HEK293 (cell line): Measurements from ENCODE around the gene SAMD4A.

Experiments used
- CTCF ChIA-PET: fragments of 350-600 bp; formaldehyde crosslinking; extraction: SDS; loops from one replicate; lab custom pipeline; 2021; ENCODE audit warnings: antibody characterized with exemption; lab: Yijun Ruan, JAX
- POLR2A ChIA-PET: fragments of 300-600 bp; formaldehyde crosslinking; extraction: SDS; loops from one replicate; lab custom pipeline; 2020; ENCODE audit warnings: antibody characterized with exemption, inconsistent platforms; lab: Yijun Ruan, JAX
- H3K27ac ChIP-seq: fragments of 200-500 bp; sonication (Bioruptor generic); 2 replicates; pipeline ENCODE4 v1.5.1; 2014; ENCODE audit warnings: low read depth, low read length, control low read depth, inconsistent platforms; ENCODE audit errors: extremely low read depth
- H3K36me3 ChIP-seq, 2 experiments: fragments of 200-500 bp in 1 of 2; sonication (Bioruptor generic) in 1 of 2; 1 replicate in 1 of 2; 2 replicates in 1 of 2; pipeline ENCODE4 v1.5.1; 2014 to 2017; ENCODE audit warnings: inconsistent platforms in 2 of 2, low read length in 2 of 2; ENCODE audit not compliant: control insufficient read depth in 2 of 2, insufficient read depth in 1 of 2
- H3K4me1 ChIP-seq: fragments of 200-500 bp; sonication (Bioruptor generic); 2 replicates; pipeline ENCODE4 v1.5.1; 2014; ENCODE audit warnings: mild to moderate bottlenecking, low read length, inconsistent platforms; ENCODE audit not compliant: control insufficient read depth, insufficient read depth
- H3K4me3 ChIP-seq: 2 replicates; pipeline ENCODE4 v1.5.1; 2011; ENCODE audit warnings: low read depth, mild to moderate bottlenecking, control low read depth, low read length, moderate library complexity
- H3K9me3 ChIP-seq: fragments of 200-500 bp; sonication (Bioruptor generic); 2 replicates; pipeline ENCODE4 v1.5.1; 2014; ENCODE audit warnings: low read depth, low read length, inconsistent platforms; ENCODE audit not compliant: control insufficient read depth, insufficient read depth
- EGR2 ChIP-seq: fragments of 450-650 bp; formaldehyde crosslinking; IDR thresholded peaks from 2 replicates; pipeline ENCODE4 v1.5.1; 2016; ENCODE audit warnings: low read depth, missing biosample characterization, missing genetic modification characterization
- GLIS1 ChIP-seq: fragments of 450-650 bp; formaldehyde crosslinking; IDR thresholded peaks from 2 replicates; pipeline ENCODE4 v1.5.1; 2016; ENCODE audit warnings: missing biosample characterization, missing genetic modification characterization
- SCRT1 ChIP-seq: fragments of 450-650 bp; formaldehyde crosslinking; IDR thresholded peaks from 2 replicates; pipeline ENCODE4 v1.5.1; 2016; ENCODE audit warnings: missing biosample characterization, missing genetic modification characterization, borderline replicate concordance
- SCRT2 ChIP-seq: fragments of 450-650 bp; formaldehyde crosslinking; IDR thresholded peaks from 2 replicates; pipeline ENCODE4 v1.5.1; 2016; ENCODE audit warnings: missing biosample characterization, missing genetic modification characterization
- ZBTB20 ChIP-seq: fragments of 450-650 bp; formaldehyde crosslinking; IDR thresholded peaks from 2 replicates; pipeline ENCODE4 v1.5.1; 2016; ENCODE audit warnings: missing biosample characterization, missing genetic modification characterization
- ZBTB7A ChIP-seq: fragments of 450-650 bp; formaldehyde crosslinking; IDR thresholded peaks from 2 replicates; pipeline ENCODE4 v1.5.1; 2016; ENCODE audit warnings: low read depth, missing biosample characterization, missing genetic modification characterization
- ZIC2 ChIP-seq: fragments of 450-650 bp; formaldehyde crosslinking; IDR thresholded peaks from 2 replicates; pipeline ENCODE4 v1.5.1; 2016; ENCODE audit warnings: missing biosample characterization, missing genetic modification characterization
- ZNF133 ChIP-seq: fragments of 450-650 bp; formaldehyde crosslinking; IDR thresholded peaks from 2 replicates; pipeline ENCODE4 v1.5.1; 2016; ENCODE audit warnings: missing biosample characterization, missing genetic modification characterization
- ZNF558 ChIP-seq: fragments of 450-650 bp; formaldehyde crosslinking; IDR thresholded peaks from 2 replicates; pipeline ENCODE4 v1.5.1; 2016; ENCODE audit warnings: missing biosample characterization, missing genetic modification characterization
- ZNF610 ChIP-seq: fragments of 450-650 bp; formaldehyde crosslinking; IDR thresholded peaks from 2 replicates; pipeline ENCODE4 v1.5.1; 2016; ENCODE audit warnings: missing biosample characterization, missing genetic modification characterization, borderline replicate concordance
- ZNF629 ChIP-seq: fragments of 450-650 bp; formaldehyde crosslinking; IDR thresholded peaks from 2 replicates; pipeline ENCODE4 v1.5.1; 2017; ENCODE audit warnings: missing biosample characterization, missing genetic modification characterization
- TF ChIP-seq, protein P1 (sequence below): fragments of 450-650 bp; formaldehyde crosslinking; IDR thresholded peaks from 2 replicates; pipeline ENCODE4 v1.5.0; 2017; ENCODE audit warnings: missing biosample characterization, missing genetic modification characterization, borderline replicate concordance
- TF ChIP-seq, protein P2 (sequence below): fragments of 450-650 bp; formaldehyde crosslinking; IDR thresholded peaks from 2 replicates; pipeline ENCODE4 v1.5.1; 2016; ENCODE audit warnings: missing biosample characterization, missing genetic modification characterization
- TF ChIP-seq, protein P3 (sequence below): fragments of 450-650 bp; formaldehyde crosslinking; IDR thresholded peaks from 2 replicates; pipeline ENCODE4 v1.5.1; 2017; ENCODE audit warnings: missing biosample characterization, missing genetic modification characterization

Gene SAMD4A

DNA sequence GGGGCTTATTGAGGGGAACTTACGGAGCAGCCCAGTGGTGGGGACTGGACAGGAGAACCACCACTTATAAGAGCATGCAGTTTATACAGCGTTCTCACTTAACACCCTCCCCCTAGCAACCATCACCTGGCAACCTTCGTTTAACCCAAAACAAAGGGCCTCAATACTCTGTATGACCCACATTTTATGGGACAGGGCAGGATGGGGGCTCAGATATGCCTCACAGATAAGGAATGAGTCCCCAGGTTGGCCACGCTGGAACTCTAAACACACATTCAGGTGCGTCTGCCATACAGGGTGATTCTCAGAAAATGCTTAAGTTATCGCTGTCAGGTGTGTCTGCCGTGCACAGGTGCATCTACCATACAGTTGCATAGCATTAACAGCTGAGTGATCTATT lies 236.5 kb downstream of the SAMD4A start:
- POLR2A ChIA-PET: no interaction called here
- TF ChIP-seq, protein P1, sequence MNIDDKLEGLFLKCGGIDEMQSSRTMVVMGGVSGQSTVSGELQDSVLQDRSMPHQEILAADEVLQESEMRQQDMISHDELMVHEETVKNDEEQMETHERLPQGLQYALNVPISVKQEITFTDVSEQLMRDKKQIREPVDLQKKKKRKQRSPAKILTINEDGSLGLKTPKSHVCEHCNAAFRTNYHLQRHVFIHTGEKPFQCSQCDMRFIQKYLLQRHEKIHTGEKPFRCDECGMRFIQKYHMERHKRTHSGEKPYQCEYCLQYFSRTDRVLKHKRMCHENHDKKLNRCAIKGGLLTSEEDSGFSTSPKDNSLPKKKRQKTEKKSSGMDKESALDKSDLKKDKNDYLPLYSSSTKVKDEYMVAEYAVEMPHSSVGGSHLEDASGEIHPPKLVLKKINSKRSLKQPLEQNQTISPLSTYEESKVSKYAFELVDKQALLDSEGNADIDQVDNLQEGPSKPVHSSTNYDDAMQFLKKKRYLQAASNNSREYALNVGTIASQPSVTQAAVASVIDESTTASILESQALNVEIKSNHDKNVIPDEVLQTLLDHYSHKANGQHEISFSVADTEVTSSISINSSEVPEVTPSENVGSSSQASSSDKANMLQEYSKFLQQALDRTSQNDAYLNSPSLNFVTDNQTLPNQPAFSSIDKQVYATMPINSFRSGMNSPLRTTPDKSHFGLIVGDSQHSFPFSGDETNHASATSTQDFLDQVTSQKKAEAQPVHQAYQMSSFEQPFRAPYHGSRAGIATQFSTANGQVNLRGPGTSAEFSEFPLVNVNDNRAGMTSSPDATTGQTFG (tag by site-specific recombination): no peak
- TF ChIP-seq, protein P2, sequence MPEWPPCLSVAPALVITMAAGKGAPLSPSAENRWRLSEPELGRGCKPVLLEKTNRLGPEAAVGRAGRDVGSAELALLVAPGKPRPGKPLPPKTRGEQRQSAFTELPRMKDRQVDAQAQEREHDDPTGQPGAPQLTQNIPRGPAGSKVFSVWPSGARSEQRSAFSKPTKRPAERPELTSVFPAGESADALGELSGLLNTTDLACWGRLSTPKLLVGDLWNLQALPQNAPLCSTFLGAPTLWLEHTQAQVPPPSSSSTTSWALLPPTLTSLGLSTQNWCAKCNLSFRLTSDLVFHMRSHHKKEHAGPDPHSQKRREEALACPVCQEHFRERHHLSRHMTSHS (tag by site-specific recombination): no peak
- TF ChIP-seq, protein P3, sequence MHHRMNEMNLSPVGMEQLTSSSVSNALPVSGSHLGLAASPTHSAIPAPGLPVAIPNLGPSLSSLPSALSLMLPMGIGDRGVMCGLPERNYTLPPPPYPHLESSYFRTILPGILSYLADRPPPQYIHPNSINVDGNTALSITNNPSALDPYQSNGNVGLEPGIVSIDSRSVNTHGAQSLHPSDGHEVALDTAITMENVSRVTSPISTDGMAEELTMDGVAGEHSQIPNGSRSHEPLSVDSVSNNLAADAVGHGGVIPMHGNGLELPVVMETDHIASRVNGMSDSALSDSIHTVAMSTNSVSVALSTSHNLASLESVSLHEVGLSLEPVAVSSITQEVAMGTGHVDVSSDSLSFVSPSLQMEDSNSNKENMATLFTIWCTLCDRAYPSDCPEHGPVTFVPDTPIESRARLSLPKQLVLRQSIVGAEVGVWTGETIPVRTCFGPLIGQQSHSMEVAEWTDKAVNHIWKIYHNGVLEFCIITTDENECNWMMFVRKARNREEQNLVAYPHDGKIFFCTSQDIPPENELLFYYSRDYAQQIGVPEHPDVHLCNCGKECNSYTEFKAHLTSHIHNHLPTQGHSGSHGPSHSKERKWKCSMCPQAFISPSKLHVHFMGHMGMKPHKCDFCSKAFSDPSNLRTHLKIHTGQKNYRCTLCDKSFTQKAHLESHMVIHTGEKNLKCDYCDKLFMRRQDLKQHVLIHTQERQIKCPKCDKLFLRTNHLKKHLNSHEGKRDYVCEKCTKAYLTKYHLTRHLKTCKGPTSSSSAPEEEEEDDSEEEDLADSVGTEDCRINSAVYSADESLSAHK (tag by site-specific recombination): no peak
- TF ChIP-seq ZNF629 (no peak), ZNF133 (tag by site-specific recombination) (no peak), EGR2 (no peak), ZIC2 (tag by site-specific recombination) (no peak), ZBTB7A (tag by site-specific recombination) (no peak)
- TF ChIP-seq, all 188 proteins: peak for 0
- CTCF ChIA-PET: interaction anchor here (0.5 to 4.4 kb wide), 7 partner anchors 9 to 859 kb away, joined by 3 to 41 read pairs (median 4); partner anchors contain the start of gene GMFB
- H3K9me3 ChIP-seq: no peaks in the 10 kb centered on the region
- no peaks in the 10 kb centered on the region for H3K36me3 ChIP-seq
- no peaks in the 10 kb centered on the region for H3K4me1 ChIP-seq
- H3K27ac ChIP-seq: no peak overlapping the region
- H3K4me3 ChIP-seq: no peak overlapping the region

DNA sequence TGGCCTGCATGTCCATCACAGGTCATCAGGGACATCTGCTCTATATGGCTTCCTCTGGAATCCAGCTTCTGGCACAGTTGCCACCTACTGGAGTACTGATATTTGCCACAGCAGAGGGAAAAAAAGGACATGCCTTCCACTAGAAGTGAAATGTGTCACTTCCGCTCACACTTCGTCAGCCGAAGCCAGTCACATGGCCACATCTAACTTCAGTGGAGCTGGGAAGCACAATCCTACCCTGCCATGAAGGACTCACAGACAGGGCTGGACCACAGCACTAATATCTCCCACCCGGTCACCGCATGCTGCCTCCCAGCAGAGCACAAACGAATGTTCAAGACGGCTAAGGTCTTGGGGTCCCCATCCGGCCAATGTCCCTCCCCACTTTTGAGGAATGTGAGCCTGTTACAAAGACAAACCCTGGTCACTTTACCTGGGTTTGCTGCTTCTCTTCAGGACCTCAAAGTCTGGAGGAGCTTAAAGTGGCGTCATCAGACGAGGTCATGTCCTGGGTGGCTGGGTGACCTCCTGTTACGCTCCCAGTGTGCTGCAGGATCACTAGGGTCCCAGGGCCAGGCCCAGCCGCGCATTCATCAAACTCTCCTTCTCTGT lies 237.1 kb downstream of the SAMD4A start:
- Histone ChIP-seq H3K4me1 (no peaks in the 10 kb centered on the region), H3K27ac (no peak overlapping the region), H3K9me3 (no peaks in the 10 kb centered on the region), H3K4me3 (no peak overlapping the region), H3K36me3 (no peaks in the 10 kb centered on the region)
- ChIA-PET CTCF (interaction anchor here (0.5 to 4.4 kb wide), 12 partner anchors 10 to 860 kb away, joined by 3 to 41 read pairs (median 4); partner anchors contain the start of gene GMFB), POLR2A (no interaction called here)
- TF ChIP-seq ZNF558 (tag by site-specific recombination) (no peak), GLIS1 (tag by site-specific recombination) (no peak)

DNA sequence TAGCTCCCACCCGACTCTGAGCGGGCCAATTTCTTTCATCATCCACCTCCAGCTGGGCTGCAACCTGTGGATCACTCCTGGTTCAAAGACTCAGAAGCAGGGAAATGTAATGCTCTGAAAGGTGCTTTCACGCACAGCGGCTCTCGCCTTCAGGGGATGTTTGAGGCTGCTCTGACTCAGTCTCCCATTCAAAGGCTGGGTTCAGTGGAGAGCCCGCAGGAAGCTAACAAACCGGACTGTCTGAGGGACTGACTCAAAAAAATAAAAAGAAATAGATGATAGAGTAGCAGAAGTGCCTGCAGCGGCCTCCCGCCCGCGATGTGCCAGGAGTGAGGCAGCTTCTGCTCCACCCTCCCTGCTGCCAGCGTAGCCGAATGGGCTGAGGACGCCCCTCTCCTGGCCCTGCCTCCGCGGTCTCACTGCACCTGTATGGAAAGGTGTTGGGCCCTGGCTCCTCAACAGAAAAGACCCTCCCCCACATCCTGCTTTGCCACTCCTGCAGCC lies 237.7 kb downstream of the SAMD4A start:
- no peaks in the 10 kb centered on the region for H3K9me3 ChIP-seq
- CTCF ChIA-PET: interaction anchor here (0.6 to 4.4 kb wide), 11 partner anchors 8 to 438 kb away, joined by 3 to 41 read pairs (median 4); no protein-coding TSS in a partner anchor
- POLR2A ChIA-PET: interaction anchor here (2.0 kb wide), 1 partner anchor 239 kb away, joined by 5 read pairs; no protein-coding TSS in a partner anchor
- H3K4me3 ChIP-seq: no peak overlapping the region
- H3K36me3 ChIP-seq: no peaks in the 10 kb centered on the region
- no peaks in the 10 kb centered on the region for H3K4me1 ChIP-seq
- peak; percentile 87 for TF ChIP-seq SCRT2 (tag by site-specific recombination)
- no peak for TF ChIP-seq ZNF610
- TF ChIP-seq SCRT1: peak; percentile 53; the same call in 1 of the 2 replicates
- TF ChIP-seq ZBTB20: no peak
- no peak overlapping the region for H3K27ac ChIP-seq
